ENCODE data around the gene SLC9A8. TPM values are rescaled to one million over a fixed set of nuclear protein-coding genes. Genes with fewer than 3 reads are reported as not detected.

SLC9A8 gene
- total RNA-seq, 2 experiments from 2014 or later, result 9.4 to 11.3 TPM

DNA sequence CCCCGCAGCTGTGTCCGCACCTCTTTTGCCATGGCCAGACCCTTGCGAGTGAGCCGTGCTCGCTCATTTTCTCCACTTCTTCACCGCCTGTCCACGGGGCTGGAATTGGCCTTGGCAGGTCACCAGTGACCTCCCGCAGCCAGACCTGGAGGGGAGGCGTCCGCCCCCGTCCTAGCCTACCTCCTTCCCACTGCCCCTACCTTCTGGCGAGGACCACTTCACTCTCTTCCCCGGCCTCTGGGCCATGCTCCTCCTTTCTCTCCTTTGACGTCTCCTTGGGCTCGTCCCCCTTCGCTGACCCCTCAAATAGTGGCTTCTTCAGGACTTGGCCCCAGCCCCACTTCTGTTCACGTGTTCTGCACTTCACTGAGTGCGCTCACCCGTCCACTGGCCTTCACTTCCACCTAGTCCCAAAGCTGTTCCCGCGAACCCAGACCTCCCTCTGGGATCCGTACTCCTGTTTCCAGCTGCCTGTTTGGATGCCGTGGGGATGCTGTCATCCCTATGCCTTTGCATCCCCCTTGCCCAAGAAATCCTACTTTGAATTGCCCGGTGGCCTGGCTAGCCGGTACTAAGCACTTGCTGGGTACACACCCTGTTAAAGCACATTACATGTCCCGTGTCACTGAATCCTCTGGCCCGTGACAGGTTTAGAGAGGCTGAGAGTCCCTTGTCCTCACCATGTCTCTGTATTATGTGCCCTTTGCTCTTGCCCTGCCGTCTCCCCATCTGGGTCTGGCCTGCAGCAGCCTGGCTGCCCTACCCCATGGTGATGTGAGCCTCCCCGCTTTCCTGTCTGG, 69.7 kb downstream of the SLC9A8 start:
- Mint-ChIP-seq H3K27ac (no peak overlapping the region), H3K36me3 (ENCODE audit: low read depth) (peaks cover 8% of the 10 kb centered on the region), H3K9me3 (no peaks in the 10 kb centered on the region), H3K27me3 (no peaks in the 10 kb centered on the region), H3K4me1 (ENCODE audit: low read depth) (peaks cover 2% of the 10 kb centered on the region), H3K4me3 (no peak overlapping the region)
- DNase-seq (no peak), ATAC-seq (no peak)
- ChIA-PET CTCF (no interaction called here), POLR2A (no interaction called here)
- TF ChIP-seq, protein P1, sequence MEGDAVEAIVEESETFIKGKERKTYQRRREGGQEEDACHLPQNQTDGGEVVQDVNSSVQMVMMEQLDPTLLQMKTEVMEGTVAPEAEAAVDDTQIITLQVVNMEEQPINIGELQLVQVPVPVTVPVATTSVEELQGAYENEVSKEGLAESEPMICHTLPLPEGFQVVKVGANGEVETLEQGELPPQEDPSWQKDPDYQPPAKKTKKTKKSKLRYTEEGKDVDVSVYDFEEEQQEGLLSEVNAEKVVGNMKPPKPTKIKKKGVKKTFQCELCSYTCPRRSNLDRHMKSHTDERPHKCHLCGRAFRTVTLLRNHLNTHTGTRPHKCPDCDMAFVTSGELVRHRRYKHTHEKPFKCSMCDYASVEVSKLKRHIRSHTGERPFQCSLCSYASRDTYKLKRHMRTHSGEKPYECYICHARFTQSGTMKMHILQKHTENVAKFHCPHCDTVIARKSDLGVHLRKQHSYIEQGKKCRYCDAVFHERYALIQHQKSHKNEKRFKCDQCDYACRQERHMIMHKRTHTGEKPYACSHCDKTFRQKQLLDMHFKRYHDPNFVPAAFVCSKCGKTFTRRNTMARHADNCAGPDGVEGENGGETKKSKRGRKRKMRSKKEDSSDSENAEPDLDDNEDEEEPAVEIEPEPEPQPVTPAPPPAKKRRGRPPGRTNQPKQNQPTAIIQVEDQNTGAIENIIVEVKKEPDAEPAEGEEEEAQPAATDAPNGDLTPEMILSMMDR (IDR thresholded peaks at IDR 0.05), result no peak
- intact Hi-C loops (cut with micrococcal nuclease), result no loop called here

GRCh38 chr20:49883246-49883802, 70.7 kb downstream of the SLC9A8 start:
- Mint-ChIP-seq H3K27ac (no peak overlapping the region), H3K4me3 (no peak overlapping the region), H3K4me1 (ENCODE audit: low read depth) (peaks cover 6% of the 10 kb centered on the region), H3K36me3 (ENCODE audit: low read depth) (peaks cover 12% of the 10 kb centered on the region), H3K9me3 (no peaks in the 10 kb centered on the region), H3K27me3 (no peaks in the 10 kb centered on the region)
- ATAC-seq (no peak), DNase-seq (no peak)
- ChIA-PET CTCF (no interaction called here), POLR2A (no interaction called here)
- intact Hi-C loops (cut with micrococcal nuclease), result no loop called here
- TF ChIP-seq, protein P1 (IDR thresholded peaks at IDR 0.05), result no peak

DNA sequence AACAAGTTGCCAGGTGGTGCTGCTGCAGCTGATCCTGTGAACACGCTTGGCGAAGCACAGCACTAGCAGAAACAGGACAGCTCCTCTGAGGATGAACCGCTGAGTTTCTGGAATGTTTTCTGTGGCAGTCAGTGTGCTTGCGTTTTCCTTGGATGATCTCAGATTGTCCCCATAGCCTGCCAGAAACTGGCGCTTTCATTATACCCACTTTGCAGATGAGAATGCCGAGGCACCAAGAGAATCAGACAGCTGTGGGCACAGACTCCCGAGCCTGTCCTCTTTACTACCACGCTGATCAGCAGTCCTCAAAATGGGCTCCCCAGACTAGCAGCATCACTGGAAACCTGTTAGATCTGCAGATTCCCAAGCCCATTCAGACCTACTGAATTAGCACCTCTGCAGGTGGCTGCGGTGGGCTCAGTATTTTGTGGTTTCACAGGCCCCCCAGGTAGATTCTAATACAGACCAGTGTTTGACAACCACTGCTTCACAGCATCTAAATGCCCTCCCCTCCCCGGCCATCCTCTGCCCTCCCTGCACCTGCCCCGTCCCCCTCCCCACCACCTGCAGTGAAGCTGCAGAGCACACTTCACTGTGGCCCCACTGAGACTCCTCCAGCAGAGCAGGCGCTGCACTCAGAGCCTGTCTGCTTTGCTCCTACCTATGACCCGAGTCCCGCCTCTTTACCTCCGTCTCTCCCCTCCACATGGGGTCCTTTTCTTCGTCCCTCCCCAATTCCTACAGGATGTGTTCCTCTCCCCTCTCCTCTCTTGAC, 73.1 kb downstream of the SLC9A8 start:
- TF ChIP-seq, protein P1 (IDR thresholded peaks at IDR 0.05), result no peak
- Mint-ChIP-seq H3K27me3 (no peaks in the 10 kb centered on the region), H3K36me3 (ENCODE audit: low read depth) (peaks cover 12% of the 10 kb centered on the region), H3K4me3 (no peak overlapping the region), H3K9me3 (no peaks in the 10 kb centered on the region), H3K4me1 (ENCODE audit: low read depth) (peaks cover 9% of the 10 kb centered on the region), H3K27ac (no peak overlapping the region)
- POLR2A ChIA-PET, result no interaction called here
- DNase-seq, result no peak
- intact Hi-C loops (cut with micrococcal nuclease), result no loop called here
- CTCF ChIA-PET, result interaction anchor here (1.0 to 4.7 kb wide), 4 partner anchors 9 to 276 kb away, joined by 3 to 40 read pairs (median 16); no protein-coding TSS in a partner anchor
- no peak for ATAC-seq

GRCh38 chr20:49886571-49887213, 74.1 kb downstream of the SLC9A8 start:
- DNase-seq (no peak), ATAC-seq (no peak)
- no peaks in the 10 kb centered on the region for H3K27me3 Mint-ChIP-seq
- ChIA-PET CTCF (interaction anchor here (0.8 to 4.7 kb wide), 13 partner anchors 10 to 346 kb away, joined by 3 to 40 read pairs (median 5); no protein-coding TSS in a partner anchor), POLR2A (interaction anchor here (0.9 kb wide), 1 partner anchor 275 kb away, joined by 3 read pairs; no protein-coding TSS in a partner anchor)
- H3K27ac Mint-ChIP-seq, result no peak overlapping the region
- TF ChIP-seq, protein P1 (IDR thresholded peaks at IDR 0.05), result no peak
- H3K9me3 Mint-ChIP-seq, result no peaks in the 10 kb centered on the region
- peaks cover 12% of the 10 kb centered on the region for H3K36me3 Mint-ChIP-seq (ENCODE audit: low read depth)
- H3K4me1 Mint-ChIP-seq (ENCODE audit: low read depth), result peaks cover 10% of the 10 kb centered on the region
- no peak overlapping the region for H3K4me3 Mint-ChIP-seq
- intact Hi-C loops (cut with micrococcal nuclease), result no loop called here

Data from activated CD8-positive, alpha-beta T cell treated with anti-CD3 and anti-CD28 coated beads for 36 hours (primary cell).